ENCODE data around the gene PPP2R3B. TPM values are rescaled to one million over a fixed set of nuclear protein-coding genes. Genes with fewer than 3 reads are reported as not detected.
"Not testable (repeated sequence)": the region's sequence is repeated elsewhere in the genome, so short reads cannot be mapped to it uniquely, and the experiment has no call there.

PPP2R3B gene
- polyA plus RNA-seq, 3 donors, result 6.6 to 13.2 (median 7.1) TPM

- no peak overlapping the region for H3K27ac ChIP-seq (ENCODE audit: low read depth, low read length)
- 10 to 20% (median 17%) methylated on average over 44 to 47 of the region's 47 CpGs for WGBS, 3 donors
These were observed 26.9 kb upstream of the PPP2R3B start for GRCh38 chrX:413322-414201.

GRCh38 chrX:410296-410695, 23.6 kb upstream of the PPP2R3B start:
- H3K27ac ChIP-seq (ENCODE audit: low read depth, low read length), result no peak overlapping the region
- 94 to 99% (median 96%) methylated on average over 17 of the region's 17 CpGs for WGBS, 3 donors

- 94 to 97% (median 96%) methylated on average over 5 of the region's 5 CpGs for WGBS, 3 donors
- no peak overlapping the region for H3K27ac ChIP-seq (ENCODE audit: low read depth, low read length)
These were observed 18.4 kb upstream of the PPP2R3B start for GRCh38 chrX:405149-405548.

GRCh38 chrX:404656-405055, 17.9 kb upstream of the PPP2R3B start:
- 48 to 86% (median 83%) methylated on average over 10 of the region's 10 CpGs for WGBS, 3 donors
- no peak overlapping the region for H3K27ac ChIP-seq (ENCODE audit: low read depth, low read length)

GRCh38 chrX:402857-403256, 16.1 kb upstream of the PPP2R3B start:
- no peak overlapping the region for H3K27ac ChIP-seq (ENCODE audit: low read depth, low read length)
- 87 to 91% (median 91%) methylated on average over 10 to 12 of the region's 12 CpGs for WGBS, 3 donors

GRCh38 chrX:400258-400657, 13.6 kb upstream of the PPP2R3B start:
- H3K27ac ChIP-seq (ENCODE audit: low read depth, low read length), result no peak overlapping the region
- WGBS, 3 donors, result 79 to 90% (median 86%) methylated on average over 15 of the region's 15 CpGs

GRCh38 chrX:397575-397974, 10.9 kb upstream of the PPP2R3B start:
- 26 to 52% (median 32%) methylated on average over 20 of the region's 20 CpGs for WGBS, 3 donors

GRCh38 chrX:394830-395229, 8.1 kb upstream of the PPP2R3B start:
- H3K27ac ChIP-seq (ENCODE audit: low read depth, low read length), result no peak overlapping the region
- 95 to 98% (median 95%) methylated on average over 7 of the region's 7 CpGs for WGBS, 3 donors

More at GRCh38 chrX:397575-397974, 10.9 kb upstream of the PPP2R3B start:
- H3K27ac ChIP-seq (ENCODE audit: low read depth, low read length), result no peak overlapping the region

GRCh38 chrX:392575-392846, 5.8 kb upstream of the PPP2R3B start:
- no peak overlapping the region for H3K27ac ChIP-seq (ENCODE audit: low read depth, low read length)
- 72 to 88% (median 87%) methylated on average over 7 of the region's 7 CpGs for WGBS, 3 donors

GRCh38 chrX:391717-392574, 5.2 kb upstream of the PPP2R3B start:
- H3K27ac ChIP-seq (ENCODE audit: low read depth, low read length), result no peak overlapping the region
- 86 to 90% (median 89%) methylated on average over 34 of the region's 34 CpGs for WGBS, 3 donors

- WGBS, 3 donors, result 92 to 96% (median 94%) methylated on average over 11 to 13 of the region's 13 CpGs
- H3K27ac ChIP-seq (ENCODE audit: low read depth, low read length), result no peak overlapping the region
These were observed 3.8 kb upstream of the PPP2R3B start for GRCh38 chrX:390459-390858.

- WGBS, 3 donors, result 88 to 93% (median 92%) methylated on average over 12 of the region's 12 CpGs
These were observed 2.3 kb upstream of the PPP2R3B start for GRCh38 chrX:389021-389441.

GRCh38 chrX:387729-388128, 1.0 kb upstream of the PPP2R3B start:
- 54 to 81% (median 76%) methylated on average over 14 of the region's 14 CpGs for WGBS, 3 donors
- H3K27ac ChIP-seq (ENCODE audit: low read depth, low read length), result no peak overlapping the region

More at GRCh38 chrX:389021-389441, 2.3 kb upstream of the PPP2R3B start:
- no peak overlapping the region for H3K27ac ChIP-seq (ENCODE audit: low read depth, low read length)

- WGBS, 3 donors, result 0 to 1% (median 1%) methylated on average over 37 to 57 of the region's 57 CpGs
- no peak overlapping the region for H3K27ac ChIP-seq (ENCODE audit: low read depth, low read length)
These were observed 404 bp downstream of the PPP2R3B start for GRCh38 chrX:386239-386767.

- 68 to 73% (median 68%) methylated on average over 12 of the region's 12 CpGs for WGBS, 3 donors
These were observed 971 bp downstream of the PPP2R3B start for GRCh38 chrX:385736-386135.

GRCh38 chrX:384861-385260, 1.8 kb downstream of the PPP2R3B start:
- WGBS, 3 donors, result 84 to 88% (median 86%) methylated on average over 9 of the region's 9 CpGs
- no peak overlapping the region for H3K27ac ChIP-seq (ENCODE audit: low read depth, low read length)

More at GRCh38 chrX:385736-386135, 971 bp downstream of the PPP2R3B start:
- not testable (repeated sequence) for H3K27ac ChIP-seq (ENCODE audit: low read depth, low read length)

GRCh38 chrX:378443-378842, 8.3 kb downstream of the PPP2R3B start:
- no peak overlapping the region for H3K27ac ChIP-seq (ENCODE audit: low read depth, low read length)
- WGBS, 3 donors, result 58 to 70% (median 65%) methylated on average over 13 of the region's 13 CpGs

- 89 to 92% (median 90%) methylated on average over 10 to 13 of the region's 16 CpGs for WGBS, 3 donors
These were observed 10.5 kb downstream of the PPP2R3B start for GRCh38 chrX:376206-376605.

More at GRCh38 chrX:376206-376605, 10.5 kb downstream of the PPP2R3B start:
- not testable (repeated sequence) for H3K27ac ChIP-seq (ENCODE audit: low read depth, low read length)

Measured in adipose tissue (tissue), 3 donors.